HepG2 (cell line): ENCODE data around the gene NUFIP2. TPM values are rescaled to one million over a fixed set of nuclear protein-coding genes. Genes with fewer than 3 reads are reported as not detected.

Source experiments
- ATF1 ChIP-seq: IDR thresholded peaks from 2 replicates; pipeline ENCODE4 v1.6.1; 2016; ENCODE audit warnings: mild to moderate bottlenecking, control low read depth
- EEA1 ChIP-seq: sonication (generic); formaldehyde crosslinking; IDR thresholded peaks from 2 replicates; pipeline ENCODE4 v1.5.1; 2020; ENCODE audit warnings: mild to moderate bottlenecking, missing genetic modification reagents, borderline replicate concordance
- EZH2 ChIP-seq: conservative IDR thresholded peaks from 2 replicates; pipeline ENCODE4 v1.6.1; 2012; ENCODE audit warnings: mild to moderate bottlenecking, low read depth, low read length, moderate library complexity
- HIVEP1 ChIP-seq: sonication (generic); formaldehyde crosslinking; IDR thresholded peaks from 2 replicates; pipeline ENCODE4 v1.4.0; 2020; ENCODE audit warnings: mild to moderate bottlenecking, missing genetic modification reagents
- KLF12 ChIP-seq: sonication (generic); formaldehyde crosslinking; IDR thresholded peaks from 2 replicates; pipeline ENCODE4 v1.4.0; 2020; ENCODE audit warnings: missing genetic modification reagents, borderline replicate concordance
- NFE2L2 ChIP-seq: fragments of 150-350 bp; IDR thresholded peaks from 2 replicates; pipeline ENCODE4 v1.6.1; 2014; ENCODE audit warnings: low read length
- NONO ChIP-seq, 2 experiments: fragments of 450-650 bp in 1 of 2; sonication (generic) in 1 of 2; formaldehyde crosslinking in 1 of 2; IDR thresholded peaks in 1 of 2; conservative IDR thresholded peaks in 1 of 2; 2 replicates each; pipeline versions ENCODE4 v1.6.1 to v1.8.0; 2017 to 2022; ENCODE audit warnings: mild to moderate bottlenecking in 1 of 2, missing genetic modification reagents in 1 of 2, moderate library complexity in 1 of 2
- NR3C1 ChIP-seq: sonication (generic); formaldehyde crosslinking; IDR thresholded peaks from 2 replicates; pipeline ENCODE4 v1.4.0; 2020; ENCODE audit warnings: missing genetic modification reagents
- PHB2 ChIP-seq: fragments of 450-650 bp; IDR thresholded peaks from 2 replicates; pipeline ENCODE4 v1.6.1; 2018; ENCODE audit not compliant: partially characterized antibody
- PRDM10 ChIP-seq: sonication (generic); formaldehyde crosslinking; IDR thresholded peaks from 2 replicates; pipeline ENCODE4 v1.4.0; 2020; ENCODE audit warnings: low read depth, missing genetic modification reagents
- PRPF4 ChIP-seq: fragments of 200-400 bp; formaldehyde crosslinking; IDR thresholded peaks from 2 replicates; pipeline ENCODE4 v1.6.1; 2016; ENCODE audit warnings: low read length, low read depth; ENCODE audit not compliant: poor library complexity, severe bottlenecking
- SKI ChIP-seq: fragments of 450-650 bp; IDR thresholded peaks from one replicate; pipeline ENCODE4 v1.6.1; 2018; ENCODE audit warnings: mild to moderate bottlenecking; ENCODE audit not compliant: partially characterized antibody
- SRSF1 ChIP-seq: fragments of 200-400 bp; formaldehyde crosslinking; optimal IDR thresholded peaks from 2 replicates; pipeline ENCODE3; 2017; ENCODE audit warnings: mild to moderate bottlenecking, low read depth, low read length, moderate library complexity
- ZBTB20 ChIP-seq: sonication (generic); formaldehyde crosslinking; IDR thresholded peaks from 2 replicates; pipeline ENCODE4 v1.8.1; 2023; ENCODE audit warnings: missing genetic modification reagents, low read depth, mild to moderate bottlenecking, borderline replicate concordance
- ZNF143 ChIP-seq: sonication (generic); formaldehyde crosslinking; IDR thresholded peaks from 2 replicates; pipeline ENCODE4 v1.4.0; 2020; ENCODE audit warnings: missing genetic modification reagents
- ZNF20 ChIP-seq: sonication (generic); formaldehyde crosslinking; IDR thresholded peaks from 2 replicates; pipeline ENCODE4 v1.4.0; 2020; ENCODE audit warnings: mild to moderate bottlenecking, moderate library complexity, missing genetic modification reagents
- ZNF317 ChIP-seq: sonication (generic); formaldehyde crosslinking; IDR thresholded peaks from 2 replicates; pipeline ENCODE4 v1.5.0; 2020; ENCODE audit warnings: mild to moderate bottlenecking, missing genetic modification reagents
- ZNF44 ChIP-seq: sonication (generic); formaldehyde crosslinking; IDR thresholded peaks from 2 replicates; pipeline ENCODE4 v1.5.1; 2020; ENCODE audit warnings: mild to moderate bottlenecking, missing genetic modification reagents
- ZNF782 ChIP-seq: sonication (generic); formaldehyde crosslinking; IDR thresholded peaks from 2 replicates; pipeline ENCODE4 v1.4.0; 2020; ENCODE audit warnings: missing genetic modification reagents, mild to moderate bottlenecking, borderline replicate concordance
- ZSCAN21 ChIP-seq: sonication (generic); formaldehyde crosslinking; IDR thresholded peaks from 2 replicates; pipeline ENCODE4 v1.8.0; 2022; ENCODE audit warnings: mild to moderate bottlenecking, missing genetic modification reagents, moderate library complexity, borderline replicate concordance
- polyA plus RNA-seq, 8 experiments: library from polyadenylated mRNA; depleted of rRNA in 3 of 8; stranded (reverse) in 7 of 8; unstranded in 1 of 8; fragments of >200 nt; fragmentation: Illumina TruSeq in 4 of 8; extraction: Trizol in 4 of 8; gene quantifications; 2 replicates each; pipeline versions ENCODE4 v1.2.1 to v1.2.3, GENCODE V29; 2011 to 2016; ENCODE audit warnings: low read depth in 4 of 8, missing spikeins in 1 of 8, mixed read lengths in 1 of 8; ENCODE audit not compliant: insufficient read depth in 1 of 8
- total RNA-seq, 5 experiments: library from RNA; depleted of rRNA; stranded (reverse); fragments of >200 nt; fragmentation: Illumina TruSeq; extraction: Trizol; gene quantifications; 2 replicates each; pipeline ENCODE4 v1.2.3, GENCODE V29; 2016; ENCODE audit warnings: low read depth in 1 of 5
- TF ChIP-seq, protein P1 (sequence below): sonication (generic); formaldehyde crosslinking; IDR thresholded peaks from 2 replicates; pipeline ENCODE4 v1.4.0; 2020; ENCODE audit warnings: mild to moderate bottlenecking, missing genetic modification reagents
- TF ChIP-seq, protein P2 (sequence below): sonication (generic); formaldehyde crosslinking; conservative IDR thresholded peaks from 2 replicates; pipeline ENCODE4 v1.4.0; 2020; ENCODE audit warnings: missing genetic modification reagents

The NUFIP2 gene
- total and polyA plus RNA-seq, 2 of the 13 experiments (the other 11 are each of a cell fraction or from before 2014, with no cell fraction given): 10.3 to 30.8 TPM

GRCh38 chr17:29293890-29294579, at the start of gene NUFIP2 (continued):
- TF ChIP-seq, protein P1, sequence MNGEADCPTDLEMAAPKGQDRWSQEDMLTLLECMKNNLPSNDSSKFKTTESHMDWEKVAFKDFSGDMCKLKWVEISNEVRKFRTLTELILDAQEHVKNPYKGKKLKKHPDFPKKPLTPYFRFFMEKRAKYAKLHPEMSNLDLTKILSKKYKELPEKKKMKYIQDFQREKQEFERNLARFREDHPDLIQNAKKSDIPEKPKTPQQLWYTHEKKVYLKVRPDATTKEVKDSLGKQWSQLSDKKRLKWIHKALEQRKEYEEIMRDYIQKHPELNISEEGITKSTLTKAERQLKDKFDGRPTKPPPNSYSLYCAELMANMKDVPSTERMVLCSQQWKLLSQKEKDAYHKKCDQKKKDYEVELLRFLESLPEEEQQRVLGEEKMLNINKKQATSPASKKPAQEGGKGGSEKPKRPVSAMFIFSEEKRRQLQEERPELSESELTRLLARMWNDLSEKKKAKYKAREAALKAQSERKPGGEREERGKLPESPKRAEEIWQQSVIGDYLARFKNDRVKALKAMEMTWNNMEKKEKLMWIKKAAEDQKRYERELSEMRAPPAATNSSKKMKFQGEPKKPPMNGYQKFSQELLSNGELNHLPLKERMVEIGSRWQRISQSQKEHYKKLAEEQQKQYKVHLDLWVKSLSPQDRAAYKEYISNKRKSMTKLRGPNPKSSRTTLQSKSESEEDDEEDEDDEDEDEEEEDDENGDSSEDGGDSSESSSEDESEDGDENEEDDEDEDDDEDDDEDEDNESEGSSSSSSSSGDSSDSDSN (CRISPR knock-in tag): peak; percentile 85
- TF ChIP-seq EEA1 (CRISPR knock-in tag): no peak
- TF ChIP-seq NONO (IDR thresholded peaks at IDR 0.05): no peak
- peak; percentile 94 for TF ChIP-seq NONO (CRISPR knock-in tag; conservative IDR thresholded peaks at IDR 0.05)
- peak; percentile 91 for TF ChIP-seq ZBTB20
- TF ChIP-seq KLF12 (CRISPR knock-in tag): peak; percentile 85
- TF ChIP-seq ZNF317 (CRISPR knock-in tag): no peak
- TF ChIP-seq HIVEP1: 0 out of 2 replicates have a peak, but pooled peaks have one; percentile 49
- TF ChIP-seq NR3C1 (CRISPR knock-in tag): no peak
- peak; percentile 53 for TF ChIP-seq SKI
- no peak for TF ChIP-seq ZNF44 (CRISPR knock-in tag)
- TF ChIP-seq, protein P2, sequence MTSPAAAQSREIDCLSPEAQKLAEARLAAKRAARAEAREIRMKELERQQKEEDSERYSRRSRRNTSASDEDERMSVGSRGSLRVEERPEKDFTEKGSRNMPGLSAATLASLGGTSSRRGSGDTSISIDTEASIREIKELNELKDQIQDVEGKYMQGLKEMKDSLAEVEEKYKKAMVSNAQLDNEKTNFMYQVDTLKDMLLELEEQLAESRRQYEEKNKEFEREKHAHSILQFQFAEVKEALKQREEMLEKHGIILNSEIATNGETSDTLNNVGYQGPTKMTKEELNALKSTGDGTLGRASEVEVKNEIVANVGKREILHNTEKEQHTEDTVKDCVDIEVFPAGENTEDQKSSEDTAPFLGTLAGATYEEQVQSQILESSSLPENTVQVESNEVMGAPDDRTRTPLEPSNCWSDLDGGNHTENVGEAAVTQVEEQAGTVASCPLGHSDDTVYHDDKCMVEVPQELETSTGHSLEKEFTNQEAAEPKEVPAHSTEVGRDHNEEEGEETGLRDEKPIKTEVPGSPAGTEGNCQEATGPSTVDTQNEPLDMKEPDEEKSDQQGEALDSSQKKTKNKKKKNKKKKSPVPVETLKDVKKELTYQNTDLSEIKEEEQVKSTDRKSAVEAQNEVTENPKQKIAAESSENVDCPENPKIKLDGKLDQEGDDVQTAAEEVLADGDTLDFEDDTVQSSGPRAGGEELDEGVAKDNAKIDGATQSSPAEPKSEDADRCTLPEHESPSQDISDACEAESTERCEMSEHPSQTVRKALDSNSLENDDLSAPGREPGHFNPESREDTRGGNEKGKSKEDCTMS: no peak
- TF ChIP-seq ZNF20 (CRISPR knock-in tag): no peak
- TF ChIP-seq NFE2L2: no peak
- TF ChIP-seq SRSF1: peak; percentile 19
- TF ChIP-seq ZNF782: peak; percentile 79; the same call in 1 of the 2 replicates
- no peak for TF ChIP-seq PHB2
- peak; percentile 83 for TF ChIP-seq ATF1 (CRISPR knock-in tag)
- TF ChIP-seq ZNF143 (CRISPR knock-in tag): 0 out of 2 replicates have a peak, but pooled peaks have one; percentile 10
- peak; percentile 82; the same call in 1 of the 2 replicates for TF ChIP-seq ZSCAN21 (CRISPR knock-in tag)
- no peak for TF ChIP-seq PRPF4
- no peak for TF ChIP-seq EZH2
- TF ChIP-seq PRDM10 (CRISPR knock-in tag): no peak
